Stimulated activated CD4-positive, alpha-beta T cell treated with anti-CD3 and anti-CD28 coated beads, Interleukin-12 subunit alpha, Interleukin-12 subunit beta, amount 100 ng/mL, for 48 hours (primary cell): ENCODE measurements around the gene COMMD3.
"Not testable (repeated sequence)": the region's sequence is repeated elsewhere in the genome, so short reads cannot be mapped to it uniquely, and the experiment has no call there.

Source experiments
- DNase-seq, 3 donors: peaks; one replicate each; pipeline ENCODE4 v3.0.0-alpha.2; 2020; ENCODE audit warnings: low read depth in 2 of 3, low spot score in 1 of 3

The COMMD3 gene

DNA sequence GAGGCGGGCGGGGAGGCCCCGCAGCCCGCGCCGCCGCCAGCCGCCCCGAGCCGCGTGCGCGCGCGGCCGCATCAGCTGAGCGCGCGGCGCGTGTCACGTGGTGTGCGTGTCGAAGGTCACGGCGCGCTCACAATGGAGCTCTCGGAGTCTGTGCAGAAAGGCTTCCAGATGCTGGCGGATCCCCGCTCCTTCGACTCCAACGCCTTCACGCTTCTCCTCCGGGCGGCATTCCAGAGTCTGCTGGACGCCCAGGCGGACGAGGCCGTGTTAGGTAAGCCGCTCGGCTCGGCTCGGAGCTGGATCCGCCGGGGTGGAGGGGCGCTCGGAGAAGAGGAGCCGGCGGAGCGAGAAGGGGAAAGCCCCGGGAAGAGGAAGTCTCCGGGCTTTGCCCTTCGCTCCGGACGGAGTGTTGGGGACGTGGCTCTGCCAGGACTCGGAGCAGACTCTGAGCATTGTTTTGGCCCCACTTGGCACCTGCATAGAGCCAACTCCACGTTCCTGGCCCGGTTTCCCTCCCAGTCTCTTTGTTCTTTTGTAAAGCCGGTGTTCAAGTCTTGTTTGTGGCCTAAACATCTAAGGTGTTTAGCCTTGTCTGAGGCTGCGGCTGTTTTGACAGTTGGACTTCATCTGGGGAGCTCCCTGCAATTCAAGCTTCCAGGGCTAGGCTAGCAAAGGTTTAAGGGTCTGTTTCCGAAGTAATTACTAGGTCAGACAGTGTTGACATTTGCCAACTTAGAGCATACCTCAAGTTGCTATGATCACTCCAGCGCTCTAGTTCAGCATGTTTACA, at the start of gene COMMD3:
TSS of gene COMMD3 (plus strand) at position 103 of the 790 bp plus-strand sequence. CDS start at position 133, 30 bp downstream.
- DNase-seq, result peak in 2 of 3 donors; percentile 57 to 74

DNA sequence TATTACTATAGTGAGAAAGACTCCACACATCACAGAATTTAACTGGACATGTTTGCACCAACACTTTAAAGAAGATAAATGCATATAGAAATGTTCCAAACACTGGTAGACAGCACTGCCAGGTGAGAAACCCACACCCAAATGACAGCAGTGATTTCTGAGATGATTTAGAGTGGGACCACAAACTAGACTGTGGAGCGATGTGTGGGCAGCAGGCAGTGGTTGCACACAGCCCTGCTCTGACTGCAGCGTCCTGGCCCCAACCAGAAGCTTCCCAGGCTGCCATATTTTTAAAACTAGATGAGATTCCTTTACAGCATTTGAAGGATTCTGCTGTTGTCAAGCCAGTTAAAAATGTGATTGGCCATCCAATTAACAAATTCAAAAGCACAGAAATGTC, 47.7 kb upstream of the COMMD3 start:
- no peak for DNase-seq

DNA sequence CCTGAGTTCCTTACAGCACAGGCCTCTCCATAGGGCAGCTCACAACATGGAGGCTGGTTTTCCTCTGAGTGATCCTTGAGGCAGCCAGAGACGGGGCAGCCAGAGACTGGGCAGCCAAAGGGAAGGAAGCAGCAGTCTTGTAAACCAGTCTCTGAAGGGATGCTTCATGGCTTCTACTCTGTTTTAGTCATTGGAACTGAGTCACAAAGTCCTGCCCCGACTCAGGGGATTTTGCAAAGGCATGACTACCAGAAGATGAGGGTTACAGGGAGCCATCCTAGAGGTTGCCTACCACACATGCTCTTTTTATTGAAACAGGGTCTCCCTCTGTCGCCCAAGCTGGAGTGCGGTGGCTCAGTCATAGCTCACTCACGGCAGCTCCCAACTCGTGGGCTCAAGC, 44.4 kb upstream of the COMMD3 start:
- DNase-seq, result no peak

DNA sequence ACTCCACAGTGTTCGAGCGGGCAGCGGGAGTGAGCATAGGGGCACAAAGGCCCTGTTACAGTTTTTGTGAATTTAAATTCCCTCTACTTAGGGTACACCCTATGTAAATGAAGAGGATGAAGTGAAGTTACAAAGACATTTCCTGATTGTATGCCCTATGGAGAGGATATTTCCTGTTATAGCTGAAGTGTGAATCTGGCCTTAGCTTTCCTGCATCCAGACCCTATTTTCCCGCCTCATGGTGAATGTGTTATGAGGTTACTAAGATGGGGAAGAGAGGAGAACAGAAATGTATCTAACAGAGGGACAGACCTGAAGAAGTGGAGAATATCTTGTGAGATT, 37.8 kb upstream of the COMMD3 start:
- DNase-seq, result no peak

DNA sequence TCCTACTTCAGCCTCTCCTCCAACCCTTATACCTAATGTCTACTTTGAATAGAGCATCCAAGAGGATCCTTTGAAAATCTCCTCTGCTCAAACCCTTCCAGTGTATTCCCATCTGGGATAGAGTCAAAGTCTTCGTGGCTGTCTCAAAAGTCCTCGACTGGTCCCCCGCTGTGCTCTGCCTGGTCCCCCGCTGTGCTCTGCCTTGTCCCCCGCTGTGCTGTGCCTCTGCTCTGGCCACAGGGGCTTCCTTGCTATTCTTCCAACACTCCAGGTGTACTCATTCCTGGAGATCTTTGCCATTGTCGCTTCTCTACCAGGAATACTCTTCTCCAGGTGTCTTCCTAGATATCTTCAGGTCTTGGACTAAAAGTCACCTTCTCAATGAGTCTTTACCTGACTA, 36.1 kb upstream of the COMMD3 start:
- no peak for DNase-seq

DNA sequence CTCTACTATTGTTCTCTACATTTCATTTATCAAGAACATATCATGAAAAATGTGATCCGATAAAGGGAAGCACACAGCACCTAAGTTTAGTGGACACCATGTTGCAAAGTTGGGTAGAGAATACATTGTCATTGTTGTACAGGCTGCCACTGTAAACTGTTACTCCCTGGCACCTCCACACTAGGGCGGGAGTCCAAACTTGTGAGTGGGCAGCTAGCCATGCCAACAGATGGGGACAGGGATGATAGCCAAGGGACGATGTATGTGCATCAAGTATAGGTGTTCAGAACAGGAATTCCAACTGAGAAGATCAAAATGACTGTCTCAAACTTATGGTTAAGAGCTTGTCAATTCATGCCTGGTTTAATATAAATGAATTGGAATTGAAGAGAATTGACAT, 31.1 kb upstream of the COMMD3 start:
- DNase-seq, result no peak

DNA sequence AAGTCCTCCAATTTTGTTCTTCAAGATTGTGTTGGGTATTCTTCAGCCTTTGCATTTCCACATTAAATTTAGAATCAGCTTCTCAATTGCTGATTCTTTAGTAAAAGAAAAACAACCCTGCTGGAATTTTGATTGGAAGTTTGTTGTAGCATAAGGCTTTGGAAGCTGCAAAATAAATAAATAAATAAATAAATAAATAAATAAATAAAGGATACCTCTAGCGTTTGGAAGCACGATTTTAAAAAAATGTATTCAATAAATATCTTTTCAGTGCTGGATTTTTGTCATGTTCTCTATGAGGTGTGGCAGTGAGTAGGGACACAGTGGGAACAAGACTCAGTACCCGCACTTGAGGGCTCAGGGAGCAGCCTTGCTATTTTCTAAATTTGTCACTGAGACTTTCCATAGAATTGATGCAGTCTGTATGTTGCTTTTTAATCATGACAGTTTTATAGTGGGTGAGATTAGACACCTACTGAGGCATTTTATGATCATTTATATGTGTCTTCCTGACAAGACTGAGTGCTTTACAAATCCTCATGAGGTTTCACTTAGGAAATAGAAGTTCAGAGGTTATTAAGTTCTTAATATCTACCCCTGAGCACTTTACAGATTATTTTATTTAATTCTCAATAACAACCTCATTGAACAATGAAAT, 22.3 kb upstream of the COMMD3 start:
- no peak for DNase-seq

DNA sequence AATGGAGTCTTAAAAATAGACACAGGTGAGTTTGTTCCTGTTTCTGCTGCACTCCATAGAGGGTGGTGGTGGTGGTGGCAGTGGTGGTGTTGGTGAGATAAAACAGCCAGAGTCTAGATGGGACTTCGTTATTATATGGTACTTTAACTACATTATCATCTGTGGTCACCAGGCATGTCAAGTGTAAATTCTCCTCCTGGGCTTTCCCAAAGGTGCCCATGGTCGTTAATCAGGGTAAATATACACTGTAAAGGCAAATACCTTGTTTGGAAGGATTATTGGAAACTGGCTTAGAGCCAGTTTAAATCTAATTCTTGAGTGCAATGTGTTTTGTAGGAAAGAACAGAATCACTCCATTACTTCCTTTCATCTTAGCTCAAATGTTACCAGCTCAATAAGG, 21.5 kb upstream of the COMMD3 start:
- DNase-seq, result no peak

DNA sequence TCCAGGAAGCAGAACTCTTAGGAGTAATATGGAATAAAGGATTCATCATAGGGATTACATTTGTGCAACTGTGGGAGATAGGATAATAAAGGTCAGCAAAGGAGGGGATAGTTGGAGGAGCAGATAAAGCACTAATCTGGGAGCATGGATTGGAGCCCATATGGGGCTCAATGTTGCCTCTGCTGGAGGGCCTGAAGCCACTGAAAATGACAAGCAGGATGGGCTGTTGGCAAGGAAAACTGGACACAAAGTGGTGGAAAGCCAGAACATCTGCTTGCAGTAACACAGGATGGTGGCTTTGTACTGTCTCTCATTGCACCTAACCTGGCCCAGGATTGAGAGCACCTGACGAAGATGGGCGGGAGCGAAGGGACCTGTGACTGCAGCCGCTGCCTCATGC, 15.0 kb upstream of the COMMD3 start:
- DNase-seq, result no peak

DNA sequence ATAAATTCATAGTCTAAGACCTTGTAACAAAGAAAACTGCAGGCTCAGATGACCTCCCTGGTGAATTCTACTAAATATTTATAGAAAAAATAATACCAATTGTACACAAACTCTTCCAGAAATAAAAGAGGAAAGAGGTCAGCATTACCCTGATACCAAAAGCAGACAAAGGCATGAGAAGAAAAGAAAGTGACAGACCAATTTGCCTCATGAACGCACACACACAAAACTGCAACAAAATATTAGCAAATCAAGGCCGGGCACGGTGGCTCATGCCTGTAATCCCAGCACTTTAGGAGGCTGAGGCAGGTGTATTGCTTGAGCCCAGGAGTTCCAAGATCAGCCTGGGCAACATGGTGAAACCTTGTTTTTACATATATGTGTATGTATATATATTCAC, 12.7 kb upstream of the COMMD3 start:
- DNase-seq, result no peak

DNA sequence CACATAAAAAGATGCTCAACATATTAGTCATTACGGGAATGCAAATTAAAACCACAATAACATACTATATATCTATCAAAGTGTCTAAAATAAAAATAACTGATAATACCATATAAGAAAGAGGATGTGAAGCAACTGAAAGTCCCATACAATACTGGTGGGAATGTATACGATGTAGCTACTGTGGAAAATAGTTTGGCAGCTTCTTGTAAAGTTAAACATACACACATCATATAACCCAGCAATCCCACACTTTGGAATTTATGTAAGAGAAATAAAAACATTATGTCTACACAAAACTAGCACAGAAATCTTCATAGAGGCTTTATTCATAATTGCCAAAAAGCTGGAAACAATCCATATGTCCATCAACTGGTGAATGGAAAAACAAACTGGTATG, 10.5 kb upstream of the COMMD3 start:
- no peak for DNase-seq

DNA sequence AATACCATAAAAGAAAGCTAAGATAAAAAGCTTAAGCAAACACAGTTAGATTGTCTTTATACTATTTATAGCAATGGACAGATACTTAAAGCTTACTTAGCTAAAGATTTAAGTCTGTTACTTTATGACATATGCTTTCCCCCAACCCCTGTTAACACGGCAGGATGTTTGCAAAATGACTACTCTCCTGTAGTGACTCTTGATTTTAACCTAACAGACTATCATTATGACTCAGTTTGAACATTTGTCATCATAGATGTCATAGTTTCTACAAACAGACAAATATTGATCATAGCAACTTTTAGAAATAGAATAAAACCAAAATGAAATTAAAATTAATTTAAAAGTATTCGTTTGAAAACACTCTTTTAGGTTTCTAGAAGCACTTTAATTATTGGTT, 7.8 kb upstream of the COMMD3 start:
- DNase-seq, result no peak

DNA sequence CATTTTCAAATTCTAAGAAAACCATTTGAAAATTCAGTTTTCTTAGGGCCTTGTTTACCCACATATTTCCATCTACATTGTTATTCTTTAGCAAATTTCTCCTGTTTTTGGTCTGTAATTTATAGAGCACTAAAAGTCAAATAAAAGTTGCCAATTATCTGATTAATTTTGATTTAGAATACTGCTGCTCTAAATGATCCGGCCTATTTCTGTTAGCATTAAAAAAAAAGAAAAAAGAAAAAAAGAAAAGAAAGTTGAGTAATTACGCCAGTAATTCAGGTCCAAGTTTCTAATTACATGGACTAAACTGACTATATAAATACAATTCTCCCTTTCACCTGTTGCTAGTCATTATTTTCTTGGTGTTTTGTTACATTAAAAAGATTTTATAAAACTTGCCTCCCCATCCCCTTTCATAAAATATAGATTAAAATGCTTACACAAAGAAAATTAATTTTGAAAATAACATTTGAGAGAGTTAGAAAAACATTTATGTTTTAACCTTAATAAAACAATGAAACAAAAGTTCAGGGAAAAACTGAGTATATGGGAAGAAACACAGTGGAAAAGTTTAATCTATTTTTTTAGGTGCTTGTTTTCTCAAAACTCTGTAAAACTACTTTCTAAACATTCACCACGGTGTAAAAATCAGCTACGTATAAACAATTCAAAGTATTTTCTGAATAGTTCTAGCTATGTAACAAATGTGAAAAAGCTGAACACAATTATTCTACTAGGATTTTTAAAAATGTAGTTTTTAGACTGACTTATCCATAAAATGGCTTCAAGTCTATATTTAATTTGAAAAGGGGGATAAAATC, 6.8 kb upstream of the COMMD3 start:
- DNase-seq, result no peak

DNA sequence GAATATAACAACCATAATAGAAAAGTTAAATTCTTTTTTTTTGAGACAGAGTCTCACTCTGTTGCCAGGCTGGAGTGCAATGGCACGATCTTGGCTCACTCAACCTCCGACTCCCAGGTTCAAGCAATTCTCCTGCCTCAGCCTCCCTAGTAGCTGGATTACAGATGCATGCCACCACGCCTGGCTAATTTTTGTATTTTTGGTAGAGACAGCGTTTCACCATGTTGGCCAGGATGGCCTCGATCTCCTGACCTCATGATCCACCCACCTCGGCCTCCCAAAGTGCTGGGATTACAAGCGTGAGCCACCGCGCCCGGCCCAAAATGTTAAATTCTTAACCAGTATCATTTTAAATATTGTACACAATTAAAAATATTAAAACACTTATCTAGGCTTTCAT, 6.2 kb upstream of the COMMD3 start:
- DNase-seq, result not testable (repeated sequence)

DNA sequence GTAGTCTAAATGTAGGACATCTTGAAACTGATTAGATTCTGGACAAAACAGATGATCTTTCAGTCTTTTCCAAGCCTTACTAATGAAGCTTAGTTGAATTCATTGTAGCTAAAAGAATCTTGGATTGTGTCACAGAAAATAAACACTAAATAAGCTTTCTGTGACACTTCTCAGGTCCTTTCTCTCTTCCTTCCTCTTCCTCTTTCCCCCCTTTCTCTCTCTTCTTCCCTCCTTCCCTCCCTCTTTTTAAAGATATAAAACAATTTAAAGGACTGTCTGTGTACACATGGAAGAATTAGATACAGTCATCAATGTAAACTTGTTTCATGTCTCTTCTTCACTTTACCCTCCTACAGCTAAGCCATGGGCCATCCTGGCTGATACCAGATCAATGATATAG, 5.3 kb upstream of the COMMD3 start:
- no peak for DNase-seq

DNA sequence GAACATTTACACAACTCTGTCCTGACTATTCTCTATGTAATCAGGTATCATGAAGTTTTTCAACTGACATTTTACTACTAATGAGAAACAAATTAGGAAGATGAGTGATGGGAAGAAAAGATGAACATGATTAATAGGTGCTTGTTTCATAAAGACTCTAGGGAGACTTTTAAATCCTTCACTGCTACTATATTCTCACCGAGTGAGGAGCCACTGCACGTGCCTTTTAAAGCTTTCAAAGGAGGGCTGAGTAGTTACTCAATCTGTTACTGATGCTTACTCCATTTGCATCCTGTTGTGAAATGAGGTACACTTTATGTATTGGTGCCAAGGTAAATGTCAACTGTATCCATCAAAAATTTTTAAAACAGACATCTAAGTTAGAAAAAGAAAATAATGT, 1.3 kb upstream of the COMMD3 start:
- no peak for DNase-seq

DNA sequence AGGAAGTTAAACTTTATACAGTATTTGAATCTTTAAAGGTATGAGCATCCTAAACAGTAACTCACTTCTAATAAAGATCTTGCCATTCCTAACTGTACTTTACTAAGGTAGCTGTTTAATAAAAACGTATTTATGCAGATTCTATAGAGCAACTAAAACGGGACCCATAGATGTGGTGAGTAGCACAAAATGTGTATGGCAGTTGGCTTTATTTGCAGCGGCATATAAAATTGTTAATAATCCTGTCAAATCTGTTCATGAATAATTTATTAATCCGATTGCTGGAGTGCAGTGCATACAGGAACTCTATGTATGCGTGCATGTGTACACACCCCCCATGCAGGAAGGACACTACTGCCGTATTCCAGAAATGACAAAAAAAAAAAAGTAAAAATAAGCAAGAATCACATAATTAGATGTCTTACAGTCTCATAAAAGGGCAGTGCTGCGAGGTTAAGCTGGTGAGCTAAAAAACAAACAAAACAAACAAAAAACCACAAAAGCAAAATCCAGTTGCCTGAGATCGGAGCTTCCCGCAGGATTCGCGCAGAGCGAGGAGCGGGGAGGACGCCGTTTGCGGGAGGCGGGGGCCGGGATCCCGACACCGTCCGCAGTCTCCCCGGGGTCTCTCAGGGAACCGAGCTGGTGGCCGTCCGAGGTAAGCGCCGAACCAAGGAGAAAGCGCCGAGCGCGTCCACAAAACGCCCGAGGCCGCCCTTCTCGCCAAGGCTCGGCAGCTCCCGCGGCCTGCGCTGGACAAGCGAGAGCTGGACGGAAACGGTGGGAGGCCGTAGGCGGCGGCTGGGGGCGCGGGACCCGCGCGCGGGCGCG, 518 bp upstream of the COMMD3 start:
- no peak for DNase-seq

DNA sequence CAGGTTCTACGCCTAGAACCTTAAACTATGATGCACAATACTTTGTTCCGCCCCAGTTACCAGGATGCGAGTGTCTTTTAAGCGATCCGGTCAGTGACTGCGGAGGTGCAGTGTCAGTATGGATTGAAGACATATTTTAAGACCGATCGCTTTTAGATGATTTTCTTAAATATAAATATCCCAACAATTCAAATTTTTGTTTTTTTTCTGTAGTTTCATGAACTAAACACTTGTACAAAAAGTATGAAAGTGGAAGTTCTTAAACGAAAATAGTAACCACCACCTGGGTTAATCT, 835 bp downstream of the COMMD3 start:
- DNase-seq, result no peak

DNA sequence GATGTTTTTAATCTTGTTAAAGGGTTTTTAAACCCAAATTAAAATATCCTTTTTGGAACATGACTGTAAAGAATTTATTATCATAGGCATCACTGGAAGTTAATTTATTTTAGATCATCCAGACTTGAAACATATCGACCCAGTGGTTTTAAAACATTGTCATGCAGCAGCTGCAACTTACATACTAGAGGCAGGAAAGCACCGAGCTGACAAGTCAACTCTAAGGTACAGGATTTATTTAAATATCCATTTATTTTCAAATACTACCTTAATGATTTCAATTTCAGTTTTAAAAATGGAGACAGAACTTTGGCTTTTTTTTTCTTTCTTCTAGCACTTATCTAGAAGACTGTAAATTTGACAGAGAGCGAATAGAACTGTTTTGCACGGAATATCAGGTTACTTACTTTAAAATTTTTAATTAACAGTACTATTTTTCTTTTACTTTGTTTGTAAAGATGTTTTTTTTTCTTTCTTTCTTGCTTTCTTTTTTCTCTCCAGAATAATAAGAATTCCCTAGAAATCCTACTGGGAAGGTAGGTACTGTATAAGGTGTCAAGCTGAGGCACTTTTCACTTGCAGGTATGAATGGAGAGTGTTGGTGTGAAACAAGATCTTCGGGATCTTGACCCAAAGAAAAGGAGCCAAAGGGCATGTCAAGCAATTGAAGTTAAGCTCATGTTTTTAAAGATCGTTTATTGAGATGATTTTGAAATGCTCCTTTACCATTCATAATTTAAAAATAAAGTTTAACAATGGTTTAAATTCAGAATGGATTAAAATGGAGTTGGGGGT, 1.8 kb downstream of the COMMD3 start:
- DNase-seq, result no peak

DNA sequence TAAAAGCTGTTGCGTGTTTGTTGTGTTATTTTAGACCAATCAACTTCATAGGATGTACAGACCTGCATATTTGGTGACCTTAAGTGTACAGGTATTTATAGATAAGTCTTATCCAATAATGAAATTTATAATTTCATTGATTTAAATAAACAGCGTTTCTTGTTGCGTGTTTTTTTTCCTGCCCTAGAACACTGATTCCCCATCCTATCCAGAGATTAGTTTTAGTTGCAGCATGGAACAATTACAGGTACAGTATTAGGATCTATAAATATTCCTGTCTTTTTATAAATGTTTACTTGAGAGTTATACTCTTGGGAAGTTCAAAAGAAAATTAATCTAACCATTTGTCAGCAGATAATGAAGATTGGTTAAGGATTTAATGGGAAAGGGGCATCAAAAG, 2.6 kb downstream of the COMMD3 start:
- DNase-seq, result no peak

DNA sequence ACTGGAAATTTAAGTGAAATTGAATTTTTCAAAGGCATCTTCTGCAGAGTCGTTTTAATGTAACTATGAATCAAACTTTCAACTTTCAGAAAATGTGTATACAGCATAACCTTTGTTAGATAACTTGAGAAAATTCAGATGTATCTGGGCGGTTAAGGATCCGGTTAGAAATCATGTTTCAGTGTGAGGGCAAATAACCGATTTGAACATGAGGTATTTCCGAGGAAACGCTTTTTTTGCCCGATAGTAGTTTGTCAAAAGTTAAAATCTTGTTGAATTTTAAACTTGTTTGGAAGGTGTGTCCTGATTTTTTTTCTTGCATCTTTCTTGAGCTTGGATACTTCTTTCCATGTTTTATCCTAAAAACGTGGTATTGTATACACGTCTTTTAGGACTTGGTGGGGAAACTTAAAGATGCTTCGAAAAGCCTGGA, 3.4 kb downstream of the COMMD3 start:
- no peak for DNase-seq
